WTC11 (cell line): Measurements from ENCODE around the gene NEDD8. TPM values are rescaled to one million over a fixed set of nuclear protein-coding genes. Genes with fewer than 3 reads are reported as not detected.

ENCODE experiments used
- ATAC-seq: fragments of 200-7000 bp; cut with Tn5 transposase; 2 replicates; pipeline ENCODE4 v1.10.0; 2021; ENCODE audit warnings: mild to moderate bottlenecking, moderate library complexity
- CTCF ChIA-PET: fragments of 300-600 bp; sonication (Branson Sonifier 250); formaldehyde crosslinking; loops from one replicate; lab custom pipeline; 2021; ENCODE audit warnings: antibody characterized with exemption; lab: Charles Lee
- POLR2A ChIA-PET: fragments of 350-600 bp; sonication (Branson Sonifier 250); formaldehyde crosslinking; loops from one replicate; lab custom pipeline; 2021; ENCODE audit warnings: antibody characterized with exemption; lab: Charles Lee
- DNase-seq: peaks from one replicate; pipeline ENCODE4 v3.0.0; 2021; ENCODE audit warnings: low spot score
- H3K27ac Mint-ChIP-seq: 2 replicates; pipeline ENCODE4 v1.8.0; 2021; ENCODE audit warnings: mixed read lengths
- H3K27me3 Mint-ChIP-seq: 2 replicates; pipeline ENCODE4 v1.8.0; 2021; ENCODE audit warnings: low read depth, mild to moderate bottlenecking, moderate library complexity, mixed read lengths
- H3K36me3 Mint-ChIP-seq: 2 replicates; pipeline ENCODE4 v1.8.0; 2021; ENCODE audit warnings: mixed read lengths
- H3K4me1 Mint-ChIP-seq: 2 replicates; pipeline ENCODE4 v1.8.0; 2022; ENCODE audit warnings: mixed read lengths
- H3K4me3 Mint-ChIP-seq: 2 replicates; pipeline ENCODE4 v1.8.0; 2021; ENCODE audit warnings: mild to moderate bottlenecking, moderate library complexity, mixed read lengths
- H3K9me3 Mint-ChIP-seq: 2 replicates; pipeline ENCODE4 v1.8.0; 2021; ENCODE audit warnings: mixed read lengths
- CREB1 ChIP-seq: sonication (generic); formaldehyde crosslinking; IDR thresholded peaks from 2 replicates; pipeline ENCODE4 v1.8.0; 2023; ENCODE audit warnings: mild to moderate bottlenecking, missing genetic modification reagents
- EMX1 ChIP-seq: fragments of 250-450 bp; sonication (Bioruptor Pico); IDR thresholded peaks from 2 replicates; pipeline ENCODE4 v1.8.0; 2021; ENCODE audit warnings: mild to moderate bottlenecking
- FOXJ3 ChIP-seq: sonication (generic); formaldehyde crosslinking; IDR thresholded peaks from 2 replicates; pipeline ENCODE4 v1.9.0; 2021; ENCODE audit warnings: missing genetic modification reagents, mild to moderate bottlenecking, borderline replicate concordance
- FOXK1 ChIP-seq: sonication (generic); formaldehyde crosslinking; IDR thresholded peaks from 2 replicates; pipeline ENCODE4 v1.8.0; 2022; ENCODE audit warnings: mild to moderate bottlenecking, moderate library complexity, missing genetic modification reagents
- GABPB1 ChIP-seq: sonication (generic); formaldehyde crosslinking; IDR thresholded peaks from 2 replicates; pipeline ENCODE4 v1.8.1; 2023; ENCODE audit warnings: mild to moderate bottlenecking, missing genetic modification reagents
- GTF2I ChIP-seq: fragments of 250-450 bp; sonication (Bioruptor Pico); conservative IDR thresholded peaks from 2 replicates; pipeline ENCODE4 v1.4.0; 2021; ENCODE audit warnings: mild to moderate bottlenecking
- HMGA2 ChIP-seq: fragments of 250-450 bp; sonication (Bioruptor Pico); IDR thresholded peaks from 2 replicates; pipeline ENCODE4 v1.4.0; 2021; ENCODE audit warnings: mild to moderate bottlenecking, moderate library complexity
- MXD4 ChIP-seq: fragments of 250-450 bp; sonication (Bioruptor Pico); IDR thresholded peaks from 2 replicates; pipeline ENCODE4 v1.8.0; 2021; ENCODE audit warnings: mild to moderate bottlenecking, moderate library complexity, borderline replicate concordance
- NFATC4 ChIP-seq: fragments of 250-450 bp; sonication (Bioruptor Pico); IDR thresholded peaks from 2 replicates; pipeline ENCODE4 v1.9.0; 2021; ENCODE audit warnings: mild to moderate bottlenecking
- NFYB ChIP-seq: sonication (generic); formaldehyde crosslinking; conservative IDR thresholded peaks from 2 replicates; pipeline ENCODE4 v1.8.0; 2022; ENCODE audit warnings: low read depth, missing genetic modification reagents
- NR1H2 ChIP-seq: sonication (generic); formaldehyde crosslinking; IDR thresholded peaks from 2 replicates; pipeline ENCODE4 v1.9.0; 2021; ENCODE audit warnings: mild to moderate bottlenecking, moderate library complexity, missing genetic modification reagents
- NR3C1 ChIP-seq: sonication (generic); formaldehyde crosslinking; conservative IDR thresholded peaks from 2 replicates; pipeline ENCODE4 v1.8.1; 2023; ENCODE audit warnings: low read depth, mild to moderate bottlenecking, missing genetic modification reagents
- OVOL2 ChIP-seq: fragments of 250-450 bp; sonication (Bioruptor Pico); IDR thresholded peaks from 2 replicates; pipeline ENCODE4 v1.9.0; 2021; ENCODE audit warnings: mild to moderate bottlenecking, borderline replicate concordance
- SMAD3 ChIP-seq: sonication (generic); formaldehyde crosslinking; IDR thresholded peaks from 2 replicates; pipeline ENCODE4 v1.8.0; 2022; ENCODE audit warnings: missing genetic modification reagents, mild to moderate bottlenecking, borderline replicate concordance
- SMAD4 ChIP-seq: sonication (generic); formaldehyde crosslinking; IDR thresholded peaks from 2 replicates; pipeline ENCODE4 v1.8.0; 2022; ENCODE audit warnings: mild to moderate bottlenecking, missing genetic modification reagents
- TCF7 ChIP-seq: sonication (generic); formaldehyde crosslinking; IDR thresholded peaks from 2 replicates; pipeline ENCODE4 v1.8.0; 2022; ENCODE audit warnings: mild to moderate bottlenecking, low read depth, missing genetic modification reagents, moderate library complexity
- TEAD1 ChIP-seq: sonication (generic); formaldehyde crosslinking; IDR thresholded peaks from 2 replicates; pipeline ENCODE4 v1.8.0; 2022; ENCODE audit warnings: mild to moderate bottlenecking, missing genetic modification reagents
- TP53 ChIP-seq: sonication (generic); formaldehyde crosslinking; IDR thresholded peaks from 2 replicates; pipeline ENCODE4 v1.8.1; 2023; ENCODE audit warnings: mild to moderate bottlenecking, missing genetic modification reagents
- ZNF138 ChIP-seq: sonication (generic); formaldehyde crosslinking; conservative IDR thresholded peaks from 2 replicates; pipeline ENCODE4 v1.8.1; 2022; ENCODE audit warnings: mild to moderate bottlenecking, moderate library complexity, missing genetic modification reagents
- ZNF232 ChIP-seq: sonication (generic); formaldehyde crosslinking; IDR thresholded peaks from 2 replicates; pipeline ENCODE4 v1.8.0; 2022; ENCODE audit warnings: mild to moderate bottlenecking, missing genetic modification reagents
- ZNF317 ChIP-seq: sonication (generic); formaldehyde crosslinking; IDR thresholded peaks from 2 replicates; pipeline ENCODE4 v1.8.1; 2023; ENCODE audit warnings: low read depth, mild to moderate bottlenecking, moderate library complexity, missing genetic modification reagents, borderline replicate concordance
- ZNF396 ChIP-seq: fragments of 250-450 bp; sonication (Bioruptor Pico); IDR thresholded peaks from 2 replicates; pipeline ENCODE4 v1.8.0; 2021; ENCODE audit warnings: mild to moderate bottlenecking, moderate library complexity, borderline replicate concordance
- ZNF423 ChIP-seq: fragments of 250-450 bp; sonication (Bioruptor Pico); IDR thresholded peaks from 2 replicates; pipeline ENCODE4 v2.1.2; 2022; ENCODE audit warnings: mild to moderate bottlenecking, moderate library complexity
- total RNA-seq: library from RNA; stranded (reverse); gene quantifications from 3 replicates; pipeline ENCODE4 v1.2.3, GENCODE V29; 2021
- TF ChIP-seq, protein P1 (sequence below): fragments of 200-600 bp; IDR thresholded peaks from 2 replicates; pipeline ENCODE4 v1.8.0; 2022; ENCODE audit warnings: antibody characterized with exemption
- TF ChIP-seq, protein P2 (sequence below): sonication (generic); formaldehyde crosslinking; IDR thresholded peaks from 2 replicates; pipeline ENCODE4 v1.8.1; 2023; ENCODE audit warnings: mild to moderate bottlenecking, moderate library complexity, missing genetic modification reagents
- TF ChIP-seq, protein P3 (sequence below): sonication (generic); formaldehyde crosslinking; IDR thresholded peaks from 2 replicates; pipeline ENCODE4 v1.8.0; 2022; ENCODE audit warnings: mild to moderate bottlenecking, missing genetic modification reagents
- TF ChIP-seq, protein P4 (sequence below): sonication (generic); formaldehyde crosslinking; IDR thresholded peaks from 2 replicates; pipeline ENCODE4 v1.8.1; 2023; ENCODE audit warnings: mild to moderate bottlenecking, missing genetic modification reagents, moderate library complexity

NEDD8 gene
- total RNA-seq, 1 experiment from 2014 or later, result 233 TPM

DNA sequence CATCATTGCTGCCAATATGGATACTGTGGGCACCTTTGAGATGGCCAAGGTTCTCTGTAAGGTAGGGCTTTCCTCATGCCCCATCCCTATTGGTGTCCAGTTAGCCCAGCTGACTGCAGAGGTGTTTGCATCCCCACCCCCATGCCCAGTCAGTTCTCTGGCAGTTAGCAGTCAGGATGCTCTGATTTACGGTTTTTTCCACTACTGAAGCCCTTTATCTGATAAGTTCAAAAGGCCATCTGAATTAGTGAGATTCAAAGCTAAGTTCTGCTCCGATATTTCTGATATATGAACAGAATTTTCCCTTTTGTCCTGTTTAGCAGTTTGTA, 1.3 kb upstream of the NEDD8 start:
- peak overlapping the region; percentile 99 for H3K4me3 Mint-ChIP-seq
- POLR2A ChIA-PET, result interaction anchor here (1.9 kb wide), 1 partner anchor 8 kb away, joined by 9 read pairs; the partner anchor contains the start of gene TINF2
- peaks cover 34% of the 10 kb centered on the region for H3K36me3 Mint-ChIP-seq
- TF ChIP-seq ZNF138 (CRISPR knock-in tag) (no peak), ZNF396 (CRISPR knock-in tag) (no peak), CREB1 (CRISPR knock-in tag) (no peak), NR1H2 (no peak), NR3C1 (no peak), OVOL2 (no peak), NFATC4 (CRISPR knock-in tag) (no peak), ZNF232 (CRISPR knock-in tag) (no peak), EMX1 (CRISPR knock-in tag) (no peak)
- TF ChIP-seq, protein P1, sequence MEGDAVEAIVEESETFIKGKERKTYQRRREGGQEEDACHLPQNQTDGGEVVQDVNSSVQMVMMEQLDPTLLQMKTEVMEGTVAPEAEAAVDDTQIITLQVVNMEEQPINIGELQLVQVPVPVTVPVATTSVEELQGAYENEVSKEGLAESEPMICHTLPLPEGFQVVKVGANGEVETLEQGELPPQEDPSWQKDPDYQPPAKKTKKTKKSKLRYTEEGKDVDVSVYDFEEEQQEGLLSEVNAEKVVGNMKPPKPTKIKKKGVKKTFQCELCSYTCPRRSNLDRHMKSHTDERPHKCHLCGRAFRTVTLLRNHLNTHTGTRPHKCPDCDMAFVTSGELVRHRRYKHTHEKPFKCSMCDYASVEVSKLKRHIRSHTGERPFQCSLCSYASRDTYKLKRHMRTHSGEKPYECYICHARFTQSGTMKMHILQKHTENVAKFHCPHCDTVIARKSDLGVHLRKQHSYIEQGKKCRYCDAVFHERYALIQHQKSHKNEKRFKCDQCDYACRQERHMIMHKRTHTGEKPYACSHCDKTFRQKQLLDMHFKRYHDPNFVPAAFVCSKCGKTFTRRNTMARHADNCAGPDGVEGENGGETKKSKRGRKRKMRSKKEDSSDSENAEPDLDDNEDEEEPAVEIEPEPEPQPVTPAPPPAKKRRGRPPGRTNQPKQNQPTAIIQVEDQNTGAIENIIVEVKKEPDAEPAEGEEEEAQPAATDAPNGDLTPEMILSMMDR, result no peak
- TF ChIP-seq, protein P2, sequence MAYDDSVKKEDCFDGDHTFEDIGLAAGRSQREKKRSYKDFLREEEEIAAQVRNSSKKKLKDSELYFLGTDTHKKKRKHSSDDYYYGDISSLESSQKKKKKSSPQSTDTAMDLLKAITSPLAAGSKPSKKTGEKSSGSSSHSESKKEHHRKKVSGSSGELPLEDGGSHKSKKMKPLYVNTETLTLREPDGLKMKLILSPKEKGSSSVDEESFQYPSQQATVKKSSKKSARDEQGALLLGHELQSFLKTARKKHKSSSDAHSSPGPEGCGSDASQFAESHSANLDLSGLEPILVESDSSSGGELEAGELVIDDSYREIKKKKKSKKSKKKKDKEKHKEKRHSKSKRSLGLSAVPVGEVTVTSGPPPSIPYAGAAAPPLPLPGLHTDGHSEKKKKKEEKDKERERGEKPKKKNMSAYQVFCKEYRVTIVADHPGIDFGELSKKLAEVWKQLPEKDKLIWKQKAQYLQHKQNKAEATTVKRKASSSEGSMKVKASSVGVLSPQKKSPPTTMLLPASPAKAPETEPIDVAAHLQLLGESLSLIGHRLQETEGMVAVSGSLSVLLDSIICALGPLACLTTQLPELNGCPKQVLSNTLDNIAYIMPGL (CRISPR knock-in tag), result no peak
- ATAC-seq (no peak), DNase-seq (no peak)
- H3K27ac Mint-ChIP-seq, result peak overlapping the region; percentile 99
- peaks cover 22% of the 10 kb centered on the region for H3K4me1 Mint-ChIP-seq
- H3K27me3 Mint-ChIP-seq, result no peaks in the 10 kb centered on the region
- no peaks in the 10 kb centered on the region for H3K9me3 Mint-ChIP-seq
- CTCF ChIA-PET, result interaction anchor here (1.7 kb wide), 1 partner anchor 9 kb away, joined by 12 read pairs; the partner anchor contains the start of gene TINF2

DNA sequence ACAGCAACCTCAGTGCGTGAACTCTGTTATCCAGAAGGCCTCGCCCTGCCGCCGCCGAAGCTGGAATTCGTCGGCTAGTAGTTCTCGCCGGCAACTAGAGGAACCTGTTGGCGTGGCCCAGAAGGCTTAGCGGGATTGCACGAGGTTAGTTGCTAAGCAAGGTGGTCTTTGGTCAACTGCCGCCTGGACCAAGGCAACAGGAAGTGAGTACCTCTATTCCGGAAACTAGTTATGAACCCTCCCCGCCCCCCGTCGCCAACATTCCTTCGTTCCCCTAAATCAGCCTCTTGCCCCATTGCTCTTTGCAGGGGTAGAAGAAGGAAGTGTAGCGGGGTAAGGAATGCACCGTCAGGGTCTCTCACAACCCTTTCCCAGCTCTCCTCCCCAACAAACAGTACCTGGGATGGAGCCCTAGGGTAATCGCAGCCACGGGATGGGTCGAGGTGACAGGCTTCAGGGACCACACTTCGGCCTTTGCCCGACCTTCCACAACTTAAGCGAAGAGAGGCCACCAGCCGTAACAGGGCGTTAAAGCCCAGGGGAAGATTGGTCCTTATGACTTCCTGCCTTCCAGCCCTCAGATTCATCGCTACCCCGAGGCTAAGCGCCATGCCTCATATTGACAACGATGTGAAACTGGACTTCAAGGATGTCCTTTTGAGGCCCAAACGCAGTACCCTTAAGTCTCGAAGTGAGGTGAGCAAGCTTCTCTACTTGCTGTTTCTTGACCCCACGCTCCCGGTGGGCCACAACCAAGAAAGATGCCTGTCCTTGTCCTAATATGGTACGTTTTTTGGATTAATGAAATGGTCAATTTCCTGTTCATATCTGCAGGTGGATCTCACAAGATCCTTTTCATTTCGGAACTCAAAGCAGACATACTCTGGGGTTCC, 724 bp upstream of the NEDD8 start, which contains the start of gene GMPR2:
TSS of gene GMPR2 (plus strand) at position 285 of the 893 bp plus-strand sequence. CDS start at position 610, 325 bp downstream.
- peak; percentile 56 for ATAC-seq
- H3K27me3 Mint-ChIP-seq, result no peaks in the 10 kb centered on the region
- no peaks in the 10 kb centered on the region for H3K9me3 Mint-ChIP-seq
- no peak for DNase-seq
- ChIA-PET POLR2A (interaction anchor here (0.9 to 1.9 kb wide), 2 partner anchors 9 to 38 kb away, joined by 4 to 9 read pairs; partner anchors contain the start of gene TINF2), CTCF (interaction anchor here (0.7 to 1.7 kb wide), 2 partner anchors 9 to 199 kb away, joined by 3 to 12 read pairs; partner anchors contain the start of gene TINF2)
- peak within 1 kb of the TSS; percentile 99 for H3K4me3 Mint-ChIP-seq
- H3K36me3 Mint-ChIP-seq, result peaks cover 28% of the 10 kb centered on the region
- H3K27ac Mint-ChIP-seq, result peak within 1 kb of the TSS; percentile 99
- H3K4me1 Mint-ChIP-seq, result peaks cover 22% of the 10 kb centered on the region
- TF ChIP-seq GTF2I (CRISPR knock-in tag), result no peak
- TF ChIP-seq HMGA2 (CRISPR knock-in tag), result no peak
- TF ChIP-seq TP53 (CRISPR knock-in tag), result no peak
- TF ChIP-seq SMAD4 (CRISPR knock-in tag), result no peak
- 0 out of 2 replicates have a peak, but pooled peaks have one; percentile 17 for TF ChIP-seq SMAD3 (CRISPR knock-in tag)
- peak; percentile 28; the same call in 1 of the 2 replicates for TF ChIP-seq GABPB1
- no peak for TF ChIP-seq ZNF423 (CRISPR knock-in tag)
- no peak for TF ChIP-seq TEAD1 (CRISPR knock-in tag)
- TF ChIP-seq TCF7 (CRISPR knock-in tag), result no peak
- no peak for TF ChIP-seq MXD4 (CRISPR knock-in tag)
- no peak for TF ChIP-seq FOXJ3
- peak; percentile 70; the same call in 1 of the 2 replicates for TF ChIP-seq FOXK1
- TF ChIP-seq, protein P1, result no peak
- TF ChIP-seq NFYB (CRISPR knock-in tag), result no peak
- TF ChIP-seq, protein P3, sequence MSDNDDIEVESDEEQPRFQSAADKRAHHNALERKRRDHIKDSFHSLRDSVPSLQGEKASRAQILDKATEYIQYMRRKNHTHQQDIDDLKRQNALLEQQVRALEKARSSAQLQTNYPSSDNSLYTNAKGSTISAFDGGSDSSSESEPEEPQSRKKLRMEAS, result peak; percentile 24; the same call in 1 of the 2 replicates
- TF ChIP-seq ZNF317, result no peak
- no peak for TF ChIP-seq NFATC4 (CRISPR knock-in tag)
- TF ChIP-seq, protein P4, sequence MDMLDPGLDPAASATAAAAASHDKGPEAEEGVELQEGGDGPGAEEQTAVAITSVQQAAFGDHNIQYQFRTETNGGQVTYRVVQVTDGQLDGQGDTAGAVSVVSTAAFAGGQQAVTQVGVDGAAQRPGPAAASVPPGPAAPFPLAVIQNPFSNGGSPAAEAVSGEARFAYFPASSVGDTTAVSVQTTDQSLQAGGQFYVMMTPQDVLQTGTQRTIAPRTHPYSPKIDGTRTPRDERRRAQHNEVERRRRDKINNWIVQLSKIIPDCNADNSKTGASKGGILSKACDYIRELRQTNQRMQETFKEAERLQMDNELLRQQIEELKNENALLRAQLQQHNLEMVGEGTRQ, result peak; percentile 5; the same call in 1 of the 2 replicates
